H1 (cell line): Measurements from ENCODE around the gene CXCR4.

Experiments used
- EZH2 ChIP-seq: fragments of 200-600 bp; sonication (generic); IDR thresholded peaks from 2 replicates; pipeline ENCODE4 v1.7.1; 2012; ENCODE audit warnings: low read depth, mild to moderate bottlenecking, moderate library complexity, low read length, inconsistent platforms; ENCODE audit not compliant: severe bottlenecking
- JUND ChIP-seq: IDR thresholded peaks from 2 replicates; pipeline ENCODE4 v1.6.1; 2011; ENCODE audit warnings: mild to moderate bottlenecking, improper control_type of control experiment, low read length
- POLR2AphosphoS5 ChIP-seq: IDR thresholded peaks from 2 replicates; pipeline ENCODE4 v1.6.1; 2011; ENCODE audit warnings: low read depth, low read length
- SP1 ChIP-seq: IDR thresholded peaks from 2 replicates; pipeline ENCODE4 v1.6.1; 2011; ENCODE audit warnings: low read depth, low read length
- TBP ChIP-seq: IDR thresholded peaks from 2 replicates; pipeline ENCODE4 v1.6.1; 2011; ENCODE audit warnings: low read depth, low read length, improper control_type of control experiment
- TCF12 ChIP-seq: IDR thresholded peaks from 2 replicates; pipeline ENCODE4 v1.6.1; 2011; ENCODE audit warnings: low read depth, mild to moderate bottlenecking, low read length
- TF ChIP-seq, protein P1 (sequence below), 3 experiments: IDR thresholded peaks; 1 replicate in 2 of 3; 2 replicates in 1 of 3; pipeline versions ENCODE4 v1.5.1 to v1.6.1; 2011; ENCODE audit warnings: low read length in 3 of 3, mild to moderate bottlenecking in 3 of 3, inconsistent platforms in 2 of 3, low read depth in 1 of 3, moderate library complexity in 1 of 3; ENCODE audit not compliant: insufficient read depth in 1 of 3; ENCODE audit errors: control extremely low read depth in 1 of 3

DNA sequence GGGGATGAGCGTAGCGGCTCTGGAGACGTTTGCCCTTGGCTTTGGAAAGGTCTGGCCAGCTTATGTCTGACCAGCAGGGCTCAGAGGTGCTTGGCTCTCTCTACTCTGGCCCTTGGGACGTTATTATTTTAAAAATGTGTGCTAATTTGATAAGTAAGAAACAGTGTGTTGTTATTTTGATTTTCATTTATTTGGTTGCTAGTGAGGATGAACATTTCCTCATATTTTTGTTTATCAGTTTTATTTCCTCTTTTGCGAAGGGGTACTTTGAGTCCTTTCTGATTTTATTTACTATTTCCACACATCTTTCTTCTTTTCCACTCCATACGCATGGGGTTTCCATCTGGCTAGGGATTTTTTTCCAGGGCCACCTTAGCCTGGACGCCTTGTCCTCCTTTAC lies 11.4 kb downstream of the CXCR4 start:
- TF ChIP-seq, protein P1, sequence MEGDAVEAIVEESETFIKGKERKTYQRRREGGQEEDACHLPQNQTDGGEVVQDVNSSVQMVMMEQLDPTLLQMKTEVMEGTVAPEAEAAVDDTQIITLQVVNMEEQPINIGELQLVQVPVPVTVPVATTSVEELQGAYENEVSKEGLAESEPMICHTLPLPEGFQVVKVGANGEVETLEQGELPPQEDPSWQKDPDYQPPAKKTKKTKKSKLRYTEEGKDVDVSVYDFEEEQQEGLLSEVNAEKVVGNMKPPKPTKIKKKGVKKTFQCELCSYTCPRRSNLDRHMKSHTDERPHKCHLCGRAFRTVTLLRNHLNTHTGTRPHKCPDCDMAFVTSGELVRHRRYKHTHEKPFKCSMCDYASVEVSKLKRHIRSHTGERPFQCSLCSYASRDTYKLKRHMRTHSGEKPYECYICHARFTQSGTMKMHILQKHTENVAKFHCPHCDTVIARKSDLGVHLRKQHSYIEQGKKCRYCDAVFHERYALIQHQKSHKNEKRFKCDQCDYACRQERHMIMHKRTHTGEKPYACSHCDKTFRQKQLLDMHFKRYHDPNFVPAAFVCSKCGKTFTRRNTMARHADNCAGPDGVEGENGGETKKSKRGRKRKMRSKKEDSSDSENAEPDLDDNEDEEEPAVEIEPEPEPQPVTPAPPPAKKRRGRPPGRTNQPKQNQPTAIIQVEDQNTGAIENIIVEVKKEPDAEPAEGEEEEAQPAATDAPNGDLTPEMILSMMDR (IDR thresholded peaks at IDR 0.05; ENCODE audit: control extremely low read depth in 1 of 3, insufficient read depth in 1 of 3, low read depth in 1 of 3, low read length in 3 of 3): no peak
- TF ChIP-seq SP1: no peak
- no peak for TF ChIP-seq EZH2
- no peak for TF ChIP-seq TBP
- TF ChIP-seq TCF12: no peak
- TF ChIP-seq JUND: no peak
- no peak for TF ChIP-seq POLR2AphosphoS5
